Activated T-cell treated with anti-CD3 and anti-CD28 coated beads, Interleukin-2, amount 50 U/mL, for 24 hours (primary cell): ENCODE results near the gene ARHGAP26.

Experiments used
- DNase-seq: peaks from one replicate; pipeline ENCODE4 v3.0.0-alpha.2; 2020
- H3K27ac Mint-ChIP-seq: 2 replicates; pipeline ENCODE4 v1.8.0; 2020; ENCODE audit warnings: mild to moderate bottlenecking, mixed read lengths
- H3K27me3 Mint-ChIP-seq: 2 replicates; pipeline ENCODE4 v1.8.0; 2020; ENCODE audit warnings: mixed read lengths
- H3K36me3 Mint-ChIP-seq: 2 replicates; pipeline ENCODE4 v1.8.0; 2020; ENCODE audit warnings: low read depth, mixed read lengths
- H3K4me1 Mint-ChIP-seq: 2 replicates; pipeline ENCODE4 v1.8.0; 2020; ENCODE audit warnings: low read depth, mixed read lengths
- H3K4me3 Mint-ChIP-seq: 2 replicates; pipeline ENCODE4 v1.8.0; 2020; ENCODE audit warnings: mild to moderate bottlenecking, moderate library complexity, mixed read lengths
- H3K9me3 Mint-ChIP-seq: 2 replicates; pipeline ENCODE4 v1.8.0; 2020; ENCODE audit warnings: mixed read lengths

ARHGAP26 gene

DNA sequence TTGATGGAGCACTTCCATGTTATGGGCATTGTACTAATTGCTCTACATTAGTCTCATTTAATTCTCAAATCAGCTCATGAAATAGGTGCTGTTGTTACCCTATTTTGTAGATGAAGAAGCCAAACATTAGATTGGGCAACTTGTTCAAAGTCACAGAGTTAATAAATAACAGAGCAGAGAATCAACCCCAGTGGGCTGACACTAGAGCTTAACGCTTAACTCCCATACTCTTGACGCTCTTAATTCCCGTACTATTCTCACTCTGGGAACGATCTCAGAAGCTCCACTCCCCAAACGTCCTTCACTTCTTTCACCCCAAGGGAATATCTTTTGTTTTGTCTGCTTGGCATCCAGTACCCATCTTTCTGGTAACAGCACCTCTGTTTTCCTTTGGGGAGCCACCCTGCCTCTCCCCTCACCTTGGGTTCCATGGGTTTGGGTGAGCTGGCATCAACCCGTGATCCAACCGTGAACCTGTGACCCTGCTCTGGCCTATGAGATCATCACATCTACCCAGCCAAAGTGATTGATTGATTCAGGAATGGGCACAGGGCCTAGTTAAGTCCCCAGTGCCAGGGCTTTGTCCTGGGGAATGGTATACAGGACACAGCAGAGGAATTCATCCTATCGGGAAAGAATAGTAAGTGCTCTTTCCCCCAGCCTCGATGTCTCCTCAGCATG is 464.1 kb downstream of the ARHGAP26 start:
- H3K4me3 Mint-ChIP-seq, result no peak overlapping the region
- no peaks in the 10 kb centered on the region for H3K36me3 Mint-ChIP-seq
- no peaks in the 10 kb centered on the region for H3K9me3 Mint-ChIP-seq
- peaks cover 20% of the 10 kb centered on the region for H3K4me1 Mint-ChIP-seq
- no peak overlapping the region for H3K27ac Mint-ChIP-seq
- no peak for DNase-seq
- no peaks in the 10 kb centered on the region for H3K27me3 Mint-ChIP-seq

- no peaks in the 10 kb centered on the region for H3K36me3 Mint-ChIP-seq
- H3K4me1 Mint-ChIP-seq, result peaks cover 9% of the 10 kb centered on the region
- H3K27me3 Mint-ChIP-seq, result no peaks in the 10 kb centered on the region
- H3K27ac Mint-ChIP-seq, result no peak overlapping the region
- no peaks in the 10 kb centered on the region for H3K9me3 Mint-ChIP-seq
- no peak for DNase-seq
- H3K4me3 Mint-ChIP-seq, result no peak overlapping the region
Measured at GRCh38 chr5:143235423-143235822, 465.2 kb downstream of the ARHGAP26 start.

DNA sequence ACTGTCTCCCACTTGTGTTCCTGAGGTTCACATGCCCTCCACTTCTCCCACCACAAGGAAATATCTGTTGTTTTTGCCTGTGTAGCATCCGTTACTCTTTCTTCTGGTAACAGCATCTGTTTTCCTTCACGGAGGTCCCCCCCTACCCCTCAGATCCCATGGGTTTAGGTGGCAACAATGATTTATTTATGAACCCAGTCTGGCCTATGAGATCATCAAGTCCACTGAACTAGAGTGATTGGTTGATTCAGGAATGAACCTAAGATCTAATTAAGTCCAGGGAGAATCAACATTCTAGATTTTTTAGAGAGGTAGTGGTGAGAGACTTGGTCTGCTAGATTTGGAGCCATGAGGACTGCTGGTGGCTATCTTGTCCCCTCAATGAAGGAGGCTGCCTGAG is 466.5 kb downstream of the ARHGAP26 start:
- Mint-ChIP-seq H3K9me3 (no peaks in the 10 kb centered on the region), H3K4me1 (peaks cover 1% of the 10 kb centered on the region), H3K27ac (no peak overlapping the region), H3K4me3 (no peak overlapping the region), H3K36me3 (no peaks in the 10 kb centered on the region), H3K27me3 (no peaks in the 10 kb centered on the region)
- no peak for DNase-seq

DNA sequence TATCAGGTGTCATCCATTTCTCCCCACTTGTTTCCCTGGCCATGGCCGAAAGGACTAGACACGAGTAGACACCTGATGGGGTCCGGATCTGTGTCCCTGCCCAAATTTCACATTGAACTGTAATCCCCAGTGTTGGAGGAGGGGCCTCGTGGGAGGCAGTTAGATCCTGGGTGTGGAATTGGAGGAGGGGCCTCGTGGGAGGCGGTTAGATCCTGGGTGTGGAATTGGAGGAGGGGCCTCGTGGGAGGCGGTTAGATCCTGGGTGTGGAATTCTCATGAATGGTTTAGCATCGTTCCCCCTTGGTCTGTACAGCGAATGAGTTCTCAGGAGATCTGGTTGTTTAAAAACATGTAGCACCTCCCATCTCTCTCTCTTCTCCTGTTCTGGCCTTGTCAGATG is 467.5 kb downstream of the ARHGAP26 start:
- DNase-seq, result no peak
- Mint-ChIP-seq H3K9me3 (no peaks in the 10 kb centered on the region), H3K4me3 (no peak overlapping the region), H3K36me3 (no peaks in the 10 kb centered on the region), H3K4me1 (peaks cover 1% of the 10 kb centered on the region), H3K27ac (no peak overlapping the region), H3K27me3 (no peaks in the 10 kb centered on the region)

DNA sequence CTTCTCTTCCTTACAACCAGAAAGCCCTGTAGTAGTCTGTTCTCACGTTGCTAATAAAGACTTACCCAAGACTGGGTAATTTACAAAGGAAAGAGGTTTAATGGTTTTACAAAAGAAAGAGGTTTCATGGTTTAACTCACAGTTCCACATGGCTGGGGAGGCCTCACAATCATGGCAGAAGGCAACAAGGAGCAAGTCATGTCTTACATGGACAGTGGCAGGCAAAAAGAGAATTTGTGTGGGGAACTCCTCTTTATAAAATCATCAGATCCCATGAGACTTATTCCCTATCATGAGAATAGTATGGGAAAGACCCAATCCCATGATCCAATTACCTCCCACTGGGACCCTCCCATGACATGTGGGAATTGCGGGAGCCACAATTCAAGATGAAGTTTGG is 468.4 kb downstream of the ARHGAP26 start:
- no peak for DNase-seq
- Mint-ChIP-seq H3K27me3 (no peaks in the 10 kb centered on the region), H3K27ac (no peak overlapping the region), H3K9me3 (no peaks in the 10 kb centered on the region), H3K4me1 (no peaks in the 10 kb centered on the region), H3K36me3 (no peaks in the 10 kb centered on the region), H3K4me3 (no peak overlapping the region)

DNA sequence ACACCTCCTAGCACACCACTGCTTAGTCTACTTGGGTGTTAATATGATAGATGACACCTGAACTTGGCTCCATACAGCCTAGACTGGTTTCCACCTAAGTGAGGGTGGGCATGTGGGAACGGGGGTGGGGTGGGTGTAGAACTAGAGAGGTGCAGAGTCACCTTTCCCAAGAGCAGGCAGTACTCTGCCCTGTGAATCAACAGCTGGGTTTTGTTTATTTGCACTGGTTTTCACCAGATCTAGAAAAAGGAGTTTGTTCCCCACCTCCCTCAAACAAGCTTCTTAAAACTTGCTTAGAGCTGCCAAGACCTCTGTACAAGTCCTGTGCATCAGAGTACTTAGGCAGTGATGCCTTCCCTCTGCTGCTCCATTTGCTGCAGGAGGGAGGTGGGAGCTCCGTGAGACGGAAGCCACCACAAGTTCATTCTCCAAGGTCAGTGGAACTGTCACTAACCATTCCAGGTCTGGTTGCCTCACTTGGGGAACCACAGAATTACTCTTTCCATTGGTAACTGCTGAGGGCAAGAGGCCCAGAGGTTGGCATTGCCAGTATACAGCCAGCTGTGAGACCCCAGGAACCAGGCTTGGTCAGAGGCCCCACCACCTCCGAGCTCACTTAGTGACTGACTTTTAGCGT is 469.8 kb downstream of the ARHGAP26 start:
- Mint-ChIP-seq H3K9me3 (no peaks in the 10 kb centered on the region), H3K4me1 (no peaks in the 10 kb centered on the region), H3K27ac (no peak overlapping the region), H3K27me3 (no peaks in the 10 kb centered on the region), H3K4me3 (no peak overlapping the region), H3K36me3 (no peaks in the 10 kb centered on the region)
- no peak for DNase-seq

DNA sequence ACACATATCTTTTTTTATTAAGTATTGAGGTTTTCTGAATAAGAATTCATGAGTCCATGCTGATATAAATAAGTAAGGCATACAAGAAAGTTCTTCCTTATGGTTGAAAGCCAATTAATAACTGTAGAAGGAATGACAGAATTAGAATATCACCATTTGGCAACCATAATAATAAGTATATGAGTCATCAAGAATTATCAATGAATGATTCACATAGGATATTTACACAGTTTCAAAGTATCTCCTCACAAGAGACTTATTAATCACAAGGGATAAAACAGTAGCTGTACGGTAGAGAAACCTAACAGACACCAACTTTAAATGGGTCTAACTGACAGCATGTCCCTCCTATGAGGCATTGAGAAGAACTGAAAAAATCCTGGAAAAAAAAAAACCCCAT is 471.7 kb downstream of the ARHGAP26 start:
- H3K27ac Mint-ChIP-seq, result no peak overlapping the region
- H3K36me3 Mint-ChIP-seq, result no peaks in the 10 kb centered on the region
- no peak for DNase-seq
- H3K9me3 Mint-ChIP-seq, result no peaks in the 10 kb centered on the region
- no peaks in the 10 kb centered on the region for H3K27me3 Mint-ChIP-seq
- no peaks in the 10 kb centered on the region for H3K4me1 Mint-ChIP-seq
- no peak overlapping the region for H3K4me3 Mint-ChIP-seq

- Mint-ChIP-seq H3K27me3 (no peaks in the 10 kb centered on the region), H3K4me1 (no peaks in the 10 kb centered on the region), H3K27ac (no peak overlapping the region), H3K9me3 (no peaks in the 10 kb centered on the region), H3K36me3 (no peaks in the 10 kb centered on the region), H3K4me3 (no peak overlapping the region)
- no peak for DNase-seq
Measured at GRCh38 chr5:143243103-143243502, 472.9 kb downstream of the ARHGAP26 start.

DNA sequence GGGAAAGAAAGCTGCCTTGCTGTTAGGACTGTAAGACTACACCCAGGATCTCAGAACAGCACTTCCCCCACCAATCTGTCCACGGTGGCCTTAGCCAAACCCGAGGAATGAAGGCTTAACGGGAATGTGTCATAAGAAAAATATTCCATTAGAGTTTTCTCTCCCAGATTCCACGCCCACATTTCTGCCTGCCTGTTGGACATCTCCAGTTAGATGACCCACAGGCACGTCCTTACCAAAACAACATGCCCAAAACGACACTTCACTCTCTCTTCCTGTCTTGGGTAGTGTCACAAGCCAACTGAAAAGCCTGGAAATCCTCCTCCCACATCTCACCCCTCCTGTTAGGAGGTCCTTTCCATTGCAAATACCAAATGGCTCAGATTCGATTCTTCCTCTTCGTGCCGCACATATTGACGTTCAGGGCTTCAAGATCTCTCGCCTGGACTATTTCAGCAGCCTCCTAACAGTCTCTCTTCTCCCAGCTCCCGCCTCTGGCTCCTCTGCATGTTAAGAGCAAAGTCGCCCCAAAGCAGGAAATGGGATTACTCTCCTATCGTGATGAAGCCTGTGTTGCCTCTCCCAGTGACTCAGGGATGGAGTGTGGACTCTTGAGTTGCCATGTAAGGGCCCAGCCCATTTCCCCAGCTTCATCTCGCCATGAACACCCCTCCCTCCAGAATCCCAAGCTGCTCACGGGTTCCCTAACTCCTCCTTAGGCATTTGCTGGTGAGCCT is 474.0 kb downstream of the ARHGAP26 start:
- no peak for DNase-seq
- no peaks in the 10 kb centered on the region for H3K9me3 Mint-ChIP-seq
- H3K27me3 Mint-ChIP-seq, result no peaks in the 10 kb centered on the region
- H3K4me3 Mint-ChIP-seq, result no peak overlapping the region
- H3K4me1 Mint-ChIP-seq, result no peaks in the 10 kb centered on the region
- no peaks in the 10 kb centered on the region for H3K36me3 Mint-ChIP-seq
- H3K27ac Mint-ChIP-seq, result no peak overlapping the region

- H3K9me3 Mint-ChIP-seq, result no peaks in the 10 kb centered on the region
- H3K27me3 Mint-ChIP-seq, result no peaks in the 10 kb centered on the region
- no peak overlapping the region for H3K4me3 Mint-ChIP-seq
- H3K27ac Mint-ChIP-seq, result no peak overlapping the region
- H3K36me3 Mint-ChIP-seq, result no peaks in the 10 kb centered on the region
- no peak for DNase-seq
- no peaks in the 10 kb centered on the region for H3K4me1 Mint-ChIP-seq
Measured at GRCh38 chr5:143244990-143245389, 474.8 kb downstream of the ARHGAP26 start.

DNA sequence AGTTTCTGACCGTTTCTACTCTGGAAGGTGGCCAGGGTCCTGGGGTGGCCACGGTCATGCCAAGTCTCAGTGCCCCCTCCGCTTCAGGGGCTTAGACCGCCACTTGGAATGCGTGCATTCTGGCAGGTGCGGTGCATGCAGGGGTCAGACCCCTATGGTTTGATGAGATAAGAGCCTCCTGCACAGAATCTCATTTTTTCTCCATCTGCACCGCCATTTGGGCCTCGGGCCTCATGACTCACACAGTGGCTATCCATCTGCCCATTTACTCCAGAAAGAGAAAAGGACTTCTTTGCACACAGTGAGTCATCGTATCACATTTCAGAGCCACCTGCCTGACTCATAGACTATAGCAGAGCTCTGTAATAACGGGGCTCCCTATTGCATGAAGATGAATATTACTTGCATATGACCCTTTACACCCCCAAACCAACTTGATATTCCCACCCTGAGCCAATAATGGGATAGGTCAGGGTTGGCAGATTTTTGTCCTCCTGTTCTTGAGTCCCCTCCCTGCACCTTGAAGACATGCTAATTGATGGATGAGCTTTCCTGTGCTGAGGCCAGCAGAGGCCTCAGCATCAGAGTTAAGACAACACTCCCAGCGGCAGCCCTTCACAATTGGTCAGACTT is 475.9 kb downstream of the ARHGAP26 start:
- H3K27me3 Mint-ChIP-seq, result no peaks in the 10 kb centered on the region
- no peak overlapping the region for H3K4me3 Mint-ChIP-seq
- H3K9me3 Mint-ChIP-seq, result no peaks in the 10 kb centered on the region
- DNase-seq, result no peak
- no peak overlapping the region for H3K27ac Mint-ChIP-seq
- no peaks in the 10 kb centered on the region for H3K36me3 Mint-ChIP-seq
- H3K4me1 Mint-ChIP-seq, result no peaks in the 10 kb centered on the region

GRCh38 chr5:143247134-143247815 is 477.1 kb downstream of the ARHGAP26 start:
- Mint-ChIP-seq H3K27ac (no peak overlapping the region), H3K27me3 (no peaks in the 10 kb centered on the region), H3K9me3 (no peaks in the 10 kb centered on the region), H3K4me3 (no peak overlapping the region), H3K4me1 (no peaks in the 10 kb centered on the region), H3K36me3 (no peaks in the 10 kb centered on the region)
- no peak for DNase-seq

DNA sequence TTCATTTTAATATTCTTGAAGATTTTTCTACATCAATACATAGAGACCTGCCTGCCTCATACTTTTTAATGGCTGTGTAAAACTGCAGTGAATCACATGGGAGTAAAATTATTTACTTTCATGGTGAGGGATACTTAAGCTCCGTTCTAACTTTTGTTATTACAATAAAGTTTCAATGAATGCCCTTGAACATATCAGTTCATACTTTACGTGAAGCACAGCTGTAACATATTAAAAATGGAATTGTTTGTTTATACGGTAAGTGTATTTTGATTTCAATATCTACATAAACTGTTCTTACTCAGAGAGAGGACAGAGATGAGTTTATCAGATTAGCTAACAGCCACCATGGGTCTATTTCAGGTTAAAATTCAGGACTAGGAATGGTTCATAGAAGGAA is 478.2 kb downstream of the ARHGAP26 start:
- Mint-ChIP-seq H3K36me3 (no peaks in the 10 kb centered on the region), H3K4me1 (no peaks in the 10 kb centered on the region), H3K27me3 (no peaks in the 10 kb centered on the region), H3K27ac (no peak overlapping the region), H3K4me3 (no peak overlapping the region), H3K9me3 (no peaks in the 10 kb centered on the region)
- DNase-seq, result no peak

- DNase-seq, result no peak
- Mint-ChIP-seq H3K27me3 (no peaks in the 10 kb centered on the region), H3K4me1 (no peaks in the 10 kb centered on the region), H3K27ac (no peak overlapping the region), H3K4me3 (no peak overlapping the region), H3K9me3 (no peaks in the 10 kb centered on the region), H3K36me3 (no peaks in the 10 kb centered on the region)
Measured at GRCh38 chr5:143248822-143249579, 478.8 kb downstream of the ARHGAP26 start.
